ENCODE measurements around the gene GPR82. TPM values are rescaled to one million over a fixed set of nuclear protein-coding genes. Genes with fewer than 3 reads are reported as not detected.
"Not testable (repeated sequence)": the region's sequence is repeated elsewhere in the genome, so short reads cannot be mapped to it uniquely, and the experiment has no call there.

The GPR82 gene, protein sequence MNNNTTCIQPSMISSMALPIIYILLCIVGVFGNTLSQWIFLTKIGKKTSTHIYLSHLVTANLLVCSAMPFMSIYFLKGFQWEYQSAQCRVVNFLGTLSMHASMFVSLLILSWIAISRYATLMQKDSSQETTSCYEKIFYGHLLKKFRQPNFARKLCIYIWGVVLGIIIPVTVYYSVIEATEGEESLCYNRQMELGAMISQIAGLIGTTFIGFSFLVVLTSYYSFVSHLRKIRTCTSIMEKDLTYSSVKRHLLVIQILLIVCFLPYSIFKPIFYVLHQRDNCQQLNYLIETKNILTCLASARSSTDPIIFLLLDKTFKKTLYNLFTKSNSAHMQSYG
- total RNA-seq, result under 1 TPM in 2 of 4 donors, not detected in 2; 0.29 to 0.30 TPM

DNA sequence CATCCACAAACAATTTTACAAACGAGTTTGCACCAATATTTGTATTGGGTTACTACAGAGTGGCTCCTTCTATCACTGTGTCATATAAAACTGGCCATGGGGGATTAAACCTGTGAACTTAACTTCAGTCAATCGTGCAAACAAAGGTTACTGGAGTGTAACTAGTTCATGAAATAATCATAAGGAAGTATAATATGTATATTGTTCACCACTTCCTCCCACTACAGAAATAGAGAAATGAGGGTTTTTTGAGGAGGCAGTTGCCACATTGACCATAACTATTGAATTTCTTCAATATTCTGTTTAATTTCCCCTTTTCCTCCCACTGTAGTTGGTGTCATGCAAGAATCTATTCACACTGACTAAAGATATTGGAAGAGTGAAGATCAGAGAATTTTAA is at the start of gene GPR82:
TSS of gene GPR82 (plus strand) at position 356 of the 400 bp plus-strand sequence. CDS start 2,846 bp downstream, outside the sequence.
- Histone ChIP-seq H3K36me3 (no peaks in the 10 kb centered on the region), H3K27me3 (peaks cover 0 to 3% of the 10 kb centered on the region in 2 donors), H3K9me3 (no peaks in the 10 kb centered on the region), H3K4me3 (no peak within 1 kb of the TSS), H3K4me1 (no peaks in the 10 kb centered on the region), H3K27ac (no peak within 1 kb of the TSS)
- TF ChIP-seq POLR2A (IDR thresholded peaks at IDR 0.05), result no peak
- TF ChIP-seq, protein P1, sequence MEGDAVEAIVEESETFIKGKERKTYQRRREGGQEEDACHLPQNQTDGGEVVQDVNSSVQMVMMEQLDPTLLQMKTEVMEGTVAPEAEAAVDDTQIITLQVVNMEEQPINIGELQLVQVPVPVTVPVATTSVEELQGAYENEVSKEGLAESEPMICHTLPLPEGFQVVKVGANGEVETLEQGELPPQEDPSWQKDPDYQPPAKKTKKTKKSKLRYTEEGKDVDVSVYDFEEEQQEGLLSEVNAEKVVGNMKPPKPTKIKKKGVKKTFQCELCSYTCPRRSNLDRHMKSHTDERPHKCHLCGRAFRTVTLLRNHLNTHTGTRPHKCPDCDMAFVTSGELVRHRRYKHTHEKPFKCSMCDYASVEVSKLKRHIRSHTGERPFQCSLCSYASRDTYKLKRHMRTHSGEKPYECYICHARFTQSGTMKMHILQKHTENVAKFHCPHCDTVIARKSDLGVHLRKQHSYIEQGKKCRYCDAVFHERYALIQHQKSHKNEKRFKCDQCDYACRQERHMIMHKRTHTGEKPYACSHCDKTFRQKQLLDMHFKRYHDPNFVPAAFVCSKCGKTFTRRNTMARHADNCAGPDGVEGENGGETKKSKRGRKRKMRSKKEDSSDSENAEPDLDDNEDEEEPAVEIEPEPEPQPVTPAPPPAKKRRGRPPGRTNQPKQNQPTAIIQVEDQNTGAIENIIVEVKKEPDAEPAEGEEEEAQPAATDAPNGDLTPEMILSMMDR (IDR thresholded peaks at IDR 0.05), result no peak
- DNase-seq, result no peak
- intact Hi-C loops (cut with DNase I; ENCODE audit: low total_unique reads), result no loop called here

DNA sequence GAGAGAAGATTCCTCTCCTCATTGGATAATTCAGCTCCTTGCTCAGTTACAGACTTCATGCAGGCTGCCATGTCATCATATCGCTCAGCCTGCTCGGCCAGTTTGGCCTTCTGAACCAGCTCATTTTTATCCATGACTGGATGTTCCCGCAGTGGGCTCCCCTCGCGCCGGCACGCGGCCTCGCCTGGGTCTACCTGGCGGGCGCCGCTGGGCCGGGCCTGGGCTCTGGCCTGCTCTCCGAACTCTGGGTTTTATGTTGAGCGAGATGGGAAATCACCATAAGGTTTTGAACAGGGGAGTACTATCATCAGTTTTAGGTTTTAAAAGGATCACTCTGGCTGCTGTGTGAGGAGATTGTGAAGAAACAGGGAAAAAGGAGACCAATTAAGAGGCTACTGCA is 47.6 kb upstream of the GPR82 start:
- DNase-seq; H3K36me3 ChIP-seq; intact Hi-C loops (cut with DNase I; ENCODE audit: low total_unique reads); H3K4me1 ChIP-seq; H3K4me3 ChIP-seq; H3K9me3 ChIP-seq; H3K27me3 ChIP-seq; H3K27ac ChIP-seq: not testable (repeated sequence)

DNA sequence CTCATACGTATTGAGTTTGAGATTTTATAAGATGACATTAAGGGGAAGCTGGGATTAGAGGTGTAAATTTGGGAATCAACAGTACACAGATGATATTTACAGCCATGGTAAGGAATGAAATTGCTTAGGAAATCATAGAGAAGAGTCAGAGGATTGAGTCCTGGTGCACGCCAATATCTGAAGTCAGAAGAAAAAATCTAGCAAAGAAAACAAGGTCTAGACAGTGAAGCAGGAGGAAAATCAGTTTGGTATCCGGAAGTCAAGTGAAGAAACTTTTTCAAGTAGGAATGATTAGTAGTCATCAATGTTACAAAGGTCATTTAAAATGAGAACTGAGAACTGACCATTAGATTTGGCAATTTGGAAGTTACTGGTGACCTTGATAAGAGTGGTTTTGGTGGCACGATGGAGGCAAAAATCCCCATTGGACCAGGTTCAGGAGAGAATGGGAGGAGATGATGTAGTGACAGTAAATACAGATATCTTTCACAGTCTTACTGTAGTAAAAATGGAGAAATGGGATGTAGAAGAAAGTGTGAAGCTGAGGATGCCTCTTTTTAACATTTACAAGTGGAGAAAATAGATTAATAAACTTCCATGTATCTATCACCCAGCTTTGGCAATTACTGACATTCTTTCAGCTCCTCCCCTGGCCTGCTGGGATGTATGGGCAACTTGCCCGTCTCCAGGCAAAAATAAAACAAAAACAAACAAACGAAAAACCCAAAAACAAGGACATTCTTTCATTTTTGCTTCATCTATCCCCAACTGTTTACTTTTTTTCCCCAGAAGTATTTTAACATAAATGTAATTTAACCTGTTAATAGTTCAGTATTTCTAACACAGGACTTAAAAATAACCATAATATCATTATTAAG is 46.6 kb upstream of the GPR82 start:
- H3K36me3 ChIP-seq, result no peaks in the 10 kb centered on the region
- no peaks in the 10 kb centered on the region for H3K9me3 ChIP-seq
- no peak overlapping the region for H3K27ac ChIP-seq
- H3K4me3 ChIP-seq, result no peak overlapping the region
- TF ChIP-seq, protein P1 (IDR thresholded peaks at IDR 0.05), result no peak
- TF ChIP-seq POLR2A (IDR thresholded peaks at IDR 0.05), result no peak
- no peaks in the 10 kb centered on the region for H3K4me1 ChIP-seq
- intact Hi-C loops (cut with DNase I; ENCODE audit: low total_unique reads), result no loop called here
- DNase-seq, result no peak
- H3K27me3 ChIP-seq, result no peaks in the 10 kb centered on the region

DNA sequence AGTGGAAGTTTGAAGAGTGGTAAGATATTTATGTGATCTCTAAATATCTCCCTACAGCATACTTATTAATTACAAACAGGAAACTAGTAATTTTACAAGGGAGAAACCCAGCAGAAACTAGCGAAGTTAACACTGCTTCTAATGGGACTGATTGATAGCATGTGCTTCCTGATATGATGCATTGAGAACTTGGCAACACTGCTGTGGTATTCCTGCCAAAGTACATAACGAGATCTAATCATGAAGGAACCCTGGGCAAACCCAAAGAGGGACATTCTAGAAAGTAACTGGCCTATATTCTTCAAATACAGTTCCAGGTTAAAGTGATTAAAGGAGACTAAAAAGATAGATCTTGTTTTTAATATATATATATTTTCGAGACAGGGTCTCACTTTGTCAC is 39.8 kb upstream of the GPR82 start:
- Histone ChIP-seq H3K27me3 (no peaks in the 10 kb centered on the region), H3K4me1 (no peaks in the 10 kb centered on the region), H3K4me3 (no peak overlapping the region), H3K36me3 (no peaks in the 10 kb centered on the region), H3K9me3 (no peaks in the 10 kb centered on the region), H3K27ac (no peak overlapping the region)
- intact Hi-C loops (cut with DNase I; ENCODE audit: low total_unique reads), result no loop called here
- DNase-seq, result no peak
- no peak for TF ChIP-seq POLR2A (IDR thresholded peaks at IDR 0.05)
- TF ChIP-seq, protein P1 (IDR thresholded peaks at IDR 0.05), result no peak

DNA sequence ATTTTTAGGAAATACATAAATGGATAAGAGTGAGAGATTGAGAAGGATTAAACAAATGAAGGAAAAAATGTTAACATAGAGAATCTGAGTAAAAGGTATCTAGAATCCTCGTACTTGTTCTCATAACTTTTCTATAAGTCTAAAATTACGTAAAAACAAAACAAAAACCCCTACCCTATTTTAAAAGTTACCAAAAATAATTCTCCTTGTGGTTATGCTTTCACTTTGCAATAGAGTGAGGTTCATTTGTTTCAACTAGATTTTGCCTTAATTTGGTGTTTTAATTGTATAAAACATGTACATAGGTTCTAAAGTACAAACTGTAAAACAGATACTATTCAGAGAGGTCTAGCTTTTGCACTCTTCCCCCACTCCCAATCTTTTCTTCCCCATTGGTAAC is 39.0 kb upstream of the GPR82 start:
- Histone ChIP-seq H3K27me3 (no peaks in the 10 kb centered on the region), H3K36me3 (no peaks in the 10 kb centered on the region), H3K9me3 (no peaks in the 10 kb centered on the region), H3K4me3 (no peak overlapping the region), H3K4me1 (no peaks in the 10 kb centered on the region), H3K27ac (no peak overlapping the region)
- no peak for DNase-seq
- intact Hi-C loops (cut with DNase I; ENCODE audit: low total_unique reads), result no loop called here
- TF ChIP-seq POLR2A (IDR thresholded peaks at IDR 0.05), result no peak

DNA sequence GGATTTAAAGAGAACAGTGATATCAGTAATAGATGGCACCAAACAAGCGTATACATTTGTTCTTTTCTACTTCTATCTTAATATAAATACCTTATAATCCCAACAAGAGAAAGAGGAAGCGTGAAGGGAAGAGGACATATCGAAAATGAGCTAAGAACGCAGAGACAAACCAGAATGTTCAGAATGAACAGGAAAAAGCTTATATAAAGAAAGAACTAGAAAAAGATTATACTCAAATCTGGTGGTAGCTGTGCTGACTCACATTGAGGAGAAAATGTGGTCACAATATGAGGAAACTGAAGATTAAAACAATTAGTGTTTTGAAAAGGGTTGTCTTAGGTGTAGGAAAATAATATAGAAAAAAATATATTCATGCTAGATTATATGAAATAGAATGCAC is 37.2 kb upstream of the GPR82 start:
- no peak for DNase-seq
- no peak overlapping the region for H3K27ac ChIP-seq
- no peaks in the 10 kb centered on the region for H3K27me3 ChIP-seq
- TF ChIP-seq, protein P1 (IDR thresholded peaks at IDR 0.05), result no peak
- TF ChIP-seq POLR2A (IDR thresholded peaks at IDR 0.05), result no peak
- H3K4me1 ChIP-seq, result no peaks in the 10 kb centered on the region
- no peaks in the 10 kb centered on the region for H3K36me3 ChIP-seq
- no peaks in the 10 kb centered on the region for H3K9me3 ChIP-seq
- H3K4me3 ChIP-seq, result no peak overlapping the region
- intact Hi-C loops (cut with DNase I; ENCODE audit: low total_unique reads), result no loop called here
